MCF 10A (cell line): ENCODE measurements around the gene BMPR1A. TPM values are rescaled to one million over a fixed set of nuclear protein-coding genes. Genes with fewer than 3 reads are reported as not detected.

Source experiments
- BruUV-seq: library from RNA; stranded (reverse); fragments of 400-500 nt; replicated peaks from 2 replicates; lab custom pipeline; 2021; lab: Mats Ljungman, UMichigan
- CTCF ChIA-PET: fragments of 300-600 bp; sonication (Branson Sonifier 250); formaldehyde crosslinking; extraction: SDS; loops from one replicate; lab custom pipeline; 2021; ENCODE audit warnings: antibody characterized with exemption, inconsistent platforms; lab: Yijun Ruan, JAX
- POLR2A ChIA-PET: fragments of 300-600, 350-650 bp; sonication (Branson Sonifier 250); formaldehyde crosslinking; extraction: SDS; loops from one replicate; lab custom pipeline; 2020; ENCODE audit warnings: antibody characterized with exemption, inconsistent platforms; lab: Yijun Ruan, JAX
- DNase-seq: peaks from one replicate; pipeline ENCODE4 v3.0.0-alpha.2; 2018; ENCODE audit not compliant: unreplicated experiment
- H3K27ac Mint-ChIP-seq: one replicate; pipeline ENCODE4 v1.8.0; 2022; ENCODE audit warnings: mild to moderate bottlenecking, low read depth, mixed read lengths; ENCODE audit not compliant: unreplicated experiment
- H3K27me3 Mint-ChIP-seq: one replicate; pipeline ENCODE4 v1.8.0; 2022; ENCODE audit warnings: mixed read lengths; ENCODE audit not compliant: insufficient read depth, unreplicated experiment
- H3K36me3 Mint-ChIP-seq: one replicate; pipeline ENCODE4 v1.8.0; 2022; ENCODE audit warnings: mild to moderate bottlenecking, moderate library complexity, mixed read lengths; ENCODE audit not compliant: insufficient read depth, unreplicated experiment
- H3K4me1 Mint-ChIP-seq: one replicate; pipeline ENCODE4 v1.8.0; 2022; ENCODE audit warnings: mixed read lengths; ENCODE audit not compliant: insufficient read depth, unreplicated experiment
- H3K4me3 Mint-ChIP-seq: one replicate; pipeline ENCODE4 v1.8.0; 2022; ENCODE audit warnings: mild to moderate bottlenecking, moderate library complexity, mixed read lengths; ENCODE audit not compliant: unreplicated experiment
- H3K9me3 Mint-ChIP-seq: one replicate; pipeline ENCODE4 v1.8.0; 2022; ENCODE audit warnings: mixed read lengths; ENCODE audit not compliant: unreplicated experiment
- CTCF ChIP-seq: fragments of 200-600 bp; IDR thresholded peaks from one replicate; pipeline ENCODE4 v1.8.0; 2022; ENCODE audit warnings: antibody characterized with exemption, mild to moderate bottlenecking; ENCODE audit not compliant: unreplicated experiment
- intact Hi-C: fragments of 100-400 bp; cut with micrococcal nuclease; formaldehyde crosslinking; loops from 2 replicates; pipeline ENCODE4 v1.14.1; 2022
- total RNA-seq: library from RNA; stranded (reverse); gene quantifications from 2 replicates; pipeline ENCODE4 v1.2.3, GENCODE V29; 2022

BMPR1A gene
- total RNA-seq, 1 experiment from 2014 or later, result 27.3 TPM

GRCh38 chr10:86957471-86958115, 201.2 kb downstream of the BMPR1A start, which contains the start of gene MMRN2:
TSS of gene MMRN2 (minus strand) at chr10:86957615. CDS start at chr10:86957541, 74 bp downstream.
- H3K27me3 Mint-ChIP-seq, result no peaks in the 10 kb centered on the region
- DNase-seq, result no peak
- H3K4me3 Mint-ChIP-seq, result peak within 1 kb of the TSS; percentile 41
- H3K27ac Mint-ChIP-seq, result no peak within 1 kb of the TSS
- POLR2A ChIA-PET, result interaction anchor here (0.6 to 2.0 kb wide), 4 partner anchors 9 to 16 kb away, joined by 3 to 43 read pairs (median 6); partner anchors contain the start of gene ADIRF
- TF ChIP-seq CTCF, result no peak
- BruUV-seq, result no TSS peak
- peaks cover 12% of the 10 kb centered on the region for H3K4me1 Mint-ChIP-seq
- peaks cover under 1% of the 10 kb centered on the region for H3K9me3 Mint-ChIP-seq
- CTCF ChIA-PET, result interaction anchor here (0.7 to 3.5 kb wide), 4 partner anchors 10 to 130 kb away, joined by 3 to 22 read pairs (median 11); partner anchors contain the start of gene ADIRF
- intact Hi-C loops, result no loop called here
- H3K36me3 Mint-ChIP-seq, result no peaks in the 10 kb centered on the region

- no TSS peak for BruUV-seq
- Mint-ChIP-seq H3K4me3 (peak within 1 kb of the TSS; percentile 57), H3K27me3 (no peaks in the 10 kb centered on the region), H3K27ac (no peak within 1 kb of the TSS), H3K36me3 (no peaks in the 10 kb centered on the region), H3K9me3 (no peaks in the 10 kb centered on the region), H3K4me1 (peaks cover 12% of the 10 kb centered on the region)
- no peak for TF ChIP-seq CTCF
- DNase-seq, result peak; percentile 71
- intact Hi-C loops, result no loop called here
- ChIA-PET CTCF (interaction anchor here (1.0 to 3.5 kb wide), 3 partner anchors 9 to 20 kb away, joined by 3 to 22 read pairs (median 18); partner anchors contain the start of gene ADIRF), POLR2A (interaction anchor here (0.6 to 2.0 kb wide), 4 partner anchors 8 to 21 kb away, joined by 3 to 43 read pairs (median 4); partner anchors contain the start of gene ADIRF)
Measured at GRCh38 chr10:86958116-86958900, 201.9 kb downstream of the BMPR1A start, which contains the start of gene SNCG. TSS of gene SNCG (plus strand) at chr10:86958599. CDS start at chr10:86958698, 99 bp downstream.

- Mint-ChIP-seq H3K27ac (no peak overlapping the region), H3K4me3 (peak overlapping the region; percentile 57), H3K9me3 (no peaks in the 10 kb centered on the region), H3K27me3 (no peaks in the 10 kb centered on the region), H3K4me1 (peaks cover 12% of the 10 kb centered on the region), H3K36me3 (no peaks in the 10 kb centered on the region)
- ChIA-PET POLR2A (interaction anchor here (0.5 to 2.0 kb wide), 4 partner anchors 10 to 20 kb away, joined by 3 to 43 read pairs (median 3); partner anchors contain the start of gene ADIRF), CTCF (interaction anchor here (0.5 to 3.5 kb wide), 6 partner anchors 8 to 21 kb away, joined by 3 to 22 read pairs (median 5); partner anchors contain the start of gene ADIRF)
- no peak for TF ChIP-seq CTCF
- peak; percentile 91 for DNase-seq
- intact Hi-C loops, result no loop called here
- BruUV-seq, result no TSS peak
Measured at GRCh38 chr10:86958901-86959736, 202.7 kb downstream of the BMPR1A start.
